ENCODE measurements around the gene KRTAP3-2. TPM values are rescaled to one million over a fixed set of nuclear protein-coding genes. Genes with fewer than 3 reads are reported as not detected.

Gene KRTAP3-2
- polyA plus RNA-seq, 3 donors: not detected

DNA sequence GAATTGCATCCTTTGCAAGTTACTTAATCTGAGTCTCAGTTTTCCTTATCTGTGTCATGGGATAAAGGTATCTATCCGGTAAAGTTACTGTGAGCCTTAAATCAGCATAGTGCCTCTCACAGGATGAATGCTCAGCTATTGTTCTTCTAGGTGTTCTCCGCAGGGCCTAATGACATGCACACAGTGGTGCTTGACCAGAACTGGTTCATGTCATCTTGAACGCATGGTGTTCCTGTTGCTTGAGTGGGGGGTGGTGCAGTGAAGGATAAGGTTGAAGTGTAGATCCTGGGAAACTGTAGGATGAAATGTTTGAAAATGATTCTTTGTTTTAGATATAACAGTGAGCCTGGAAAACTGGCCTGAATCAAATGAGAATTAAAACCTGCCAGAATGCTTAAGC lies 19.6 kb downstream of the KRTAP3-2 start:
- WGBS, 3 donors: 87 to 91% (median 91%) methylated on average over 3 of the region's 3 CpGs
- H3K27ac ChIP-seq (ENCODE audit: low read depth, low read length): no peak overlapping the region

DNA sequence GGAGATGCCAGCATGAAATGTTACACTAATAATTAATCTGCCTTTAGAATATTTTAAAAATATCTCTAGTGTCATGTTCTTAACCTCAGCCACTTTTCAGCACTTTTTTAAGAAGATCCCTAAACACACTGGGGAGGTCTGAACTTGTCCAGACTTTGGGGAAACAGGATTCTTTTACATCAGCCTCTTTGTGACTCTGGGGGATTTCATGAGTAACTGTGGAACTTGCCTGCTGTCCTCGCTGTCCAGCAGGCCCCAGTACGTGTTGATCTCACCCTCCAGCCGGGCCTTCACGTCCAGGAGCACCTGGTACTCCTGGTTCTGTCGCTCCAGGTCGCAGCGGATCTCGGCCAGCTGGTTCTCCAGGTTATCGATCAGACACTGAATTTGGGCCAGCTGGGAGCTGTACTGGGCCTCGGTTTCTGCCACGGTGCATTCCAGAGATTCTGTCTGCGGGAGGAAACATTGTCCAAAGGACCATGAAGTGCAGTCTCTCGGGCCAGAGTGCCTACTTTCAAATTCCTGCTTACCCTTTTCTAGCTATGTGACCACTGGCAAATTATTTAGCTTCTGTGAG lies 21.0 kb downstream of the KRTAP3-2 start:
- no peak overlapping the region for H3K27ac ChIP-seq (ENCODE audit: low read depth, low read length)
- WGBS, 3 donors: 61 to 80% (median 72%) methylated on average over 13 of the region's 13 CpGs

DNA sequence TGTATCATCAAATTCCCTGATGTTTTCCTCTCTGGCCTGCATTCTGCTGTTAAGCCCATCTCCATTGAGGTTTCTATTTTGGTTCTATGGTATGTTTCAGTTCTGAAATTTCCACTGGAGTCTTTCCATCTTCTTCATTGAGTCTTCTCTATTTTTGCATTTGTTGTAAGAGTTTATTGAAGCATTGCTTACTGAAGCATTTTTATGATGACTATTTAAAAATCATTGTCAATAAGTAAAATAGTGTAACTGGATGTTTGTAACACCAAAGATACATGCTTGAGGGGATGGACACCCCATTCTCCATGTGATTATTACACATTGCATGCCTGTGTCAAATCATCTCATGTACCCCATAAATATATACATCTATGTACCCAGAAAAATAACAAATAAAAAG lies 24.2 kb downstream of the KRTAP3-2 start:
- no peak overlapping the region for H3K27ac ChIP-seq (ENCODE audit: low read depth, low read length)

DNA sequence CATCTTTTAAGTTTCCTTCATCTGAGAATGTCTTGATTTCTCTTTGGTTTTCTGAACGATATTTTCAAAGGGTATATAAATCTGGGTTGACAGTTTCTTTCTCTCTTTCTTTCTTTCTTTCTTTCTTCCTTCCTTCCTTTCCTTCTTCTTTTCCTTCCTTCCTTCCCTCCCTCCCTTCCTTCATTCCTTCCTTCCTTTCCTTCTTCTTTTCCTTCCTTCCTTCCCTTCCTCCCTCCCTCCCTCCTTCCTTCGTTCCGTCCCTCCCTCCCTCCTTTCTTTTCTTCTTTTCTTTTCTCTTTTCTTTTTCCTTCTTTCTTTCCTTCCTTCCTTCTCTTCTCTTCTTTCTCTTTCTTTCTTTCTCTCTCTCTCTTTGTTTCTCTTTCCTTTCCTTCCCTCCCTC lies 25.3 kb downstream of the KRTAP3-2 start:
- WGBS, 3 donors: 68 to 92% (median 91%) methylated on average over 3 of the region's 3 CpGs
- no peak overlapping the region for H3K27ac ChIP-seq (ENCODE audit: low read depth, low read length)

DNA sequence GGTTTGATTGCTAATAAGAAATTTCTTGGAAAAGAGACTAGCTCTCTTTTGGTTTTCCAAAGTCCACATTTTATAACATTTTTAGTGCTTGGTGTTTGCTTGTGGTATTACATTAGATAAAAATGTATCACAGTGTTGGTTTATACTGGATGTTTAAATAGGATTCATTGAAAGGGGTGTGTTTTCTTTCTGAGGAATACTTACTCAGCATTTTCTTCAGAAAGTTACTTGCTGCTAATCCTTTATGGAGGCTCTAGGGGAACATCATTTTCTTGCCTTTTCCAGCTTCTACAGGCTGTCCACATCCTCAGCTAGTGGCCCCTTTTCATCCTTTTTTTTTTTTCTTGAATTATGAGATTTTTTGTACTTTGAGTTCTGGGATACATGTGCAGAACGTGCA lies 32.1 kb downstream of the KRTAP3-2 start:
- WGBS, 3 donors: 77 to 92% (median 84%) methylated on average over 1 of the region's 1 CpG

DNA sequence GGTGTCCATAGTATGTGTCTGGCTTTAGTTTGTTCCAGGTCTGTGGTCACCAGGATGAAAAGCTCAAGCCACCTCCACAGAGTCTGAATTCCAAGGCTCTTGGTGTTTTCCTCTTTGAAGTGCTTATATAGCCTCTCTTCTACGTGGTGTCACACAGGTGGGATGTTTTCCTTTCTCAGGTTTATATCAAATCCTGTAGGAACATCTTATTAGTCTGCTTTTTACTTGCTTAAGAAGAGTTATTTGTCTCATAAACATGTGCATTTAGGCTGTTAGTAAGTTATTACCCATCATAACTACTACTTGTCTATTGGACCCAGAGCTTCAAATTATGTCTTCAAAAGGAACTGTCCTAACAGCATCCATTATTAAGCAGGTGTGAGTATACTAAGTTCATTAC lies 32.9 kb downstream of the KRTAP3-2 start, which contains the start of gene KRT39:
TSS of gene KRT39 (minus strand) at position 101 of the 400 bp plus-strand sequence. CDS start at position 9, 92 bp downstream.
- 33 to 83% (median 64%) methylated on average over 1 of the region's 1 CpG for WGBS, 3 donors
- no peak within 1 kb of the TSS for H3K27ac ChIP-seq (ENCODE audit: low read depth, low read length)

More for the DNA sequence above, 32.1 kb downstream of the KRTAP3-2 start:
- H3K27ac ChIP-seq (ENCODE audit: low read depth, low read length): no peak overlapping the region

DNA sequence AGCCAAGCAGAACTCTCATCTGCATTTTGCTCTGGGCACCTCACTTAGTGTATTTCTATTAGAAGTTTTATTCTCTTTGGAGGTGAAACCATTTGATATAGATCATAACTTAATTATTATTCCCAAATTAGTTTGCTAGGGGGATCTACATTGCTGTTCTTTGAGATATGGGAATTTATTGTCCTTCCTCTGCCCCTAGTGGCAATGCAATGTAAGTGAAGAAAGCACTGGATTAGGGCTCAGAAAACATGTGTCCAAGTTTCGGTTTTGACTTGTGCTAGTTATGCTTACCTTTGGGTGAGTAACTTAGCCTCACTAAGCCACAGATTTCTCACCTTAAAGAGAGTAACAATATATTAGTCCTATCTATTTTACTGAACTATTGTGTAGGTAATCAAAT lies 35.9 kb downstream of the KRTAP3-2 start:
- no peak overlapping the region for H3K27ac ChIP-seq (ENCODE audit: low read depth, low read length)
- 48 to 54% (median 53%) methylated on average over 1 of the region's 1 CpG for WGBS, 3 donors

DNA sequence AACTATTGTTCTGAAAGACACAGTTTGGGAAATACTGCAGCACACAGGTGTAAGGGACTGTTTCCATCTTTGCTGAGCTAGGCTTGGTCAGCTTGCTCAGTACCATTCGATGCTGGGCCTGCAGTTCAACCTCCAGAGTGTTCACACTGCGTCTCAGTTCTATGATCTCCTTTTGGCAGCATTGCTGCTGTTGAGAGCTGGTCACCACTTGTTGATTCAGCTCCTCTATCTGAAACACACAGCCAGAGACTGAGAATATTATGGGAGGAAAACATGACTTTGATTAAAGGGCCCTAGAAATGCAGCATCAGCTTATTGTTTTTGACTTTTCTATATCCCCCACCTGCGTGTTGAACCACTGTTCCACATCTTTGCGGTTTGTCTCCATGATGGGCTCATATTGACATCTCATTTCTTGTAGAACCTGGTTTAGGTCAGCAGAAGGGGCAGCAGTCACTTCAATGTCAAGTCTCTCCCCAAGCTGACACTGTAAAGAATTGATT lies 37.6 kb downstream of the KRTAP3-2 start:
- WGBS, 3 donors: 82 to 96% (median 84%) methylated on average over 4 of the region's 4 CpGs
- H3K27ac ChIP-seq (ENCODE audit: low read depth, low read length): no peak overlapping the region

DNA sequence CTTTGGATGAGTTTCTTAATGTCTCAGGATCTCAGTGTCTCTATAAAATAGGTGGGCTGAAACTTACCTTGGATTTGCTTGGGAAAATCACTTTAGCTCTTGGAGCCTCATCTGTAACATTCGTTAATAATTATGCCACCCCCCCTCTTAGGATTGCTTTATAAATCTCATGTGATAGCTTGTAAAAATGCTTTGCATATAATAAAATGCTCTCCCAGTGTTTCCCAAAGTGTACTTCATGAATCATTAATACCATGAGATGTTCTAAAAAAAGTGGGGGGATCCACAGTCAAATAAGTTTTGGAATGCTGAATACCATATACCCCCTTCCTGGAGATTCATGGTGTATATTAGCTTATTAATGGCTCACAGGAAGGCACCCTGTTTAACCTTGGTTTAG lies 38.1 kb downstream of the KRTAP3-2 start:
- no peak overlapping the region for H3K27ac ChIP-seq (ENCODE audit: low read depth, low read length)
- 56 to 92% (median 81%) methylated on average over 1 of the region's 1 CpG for WGBS, 3 donors

DNA sequence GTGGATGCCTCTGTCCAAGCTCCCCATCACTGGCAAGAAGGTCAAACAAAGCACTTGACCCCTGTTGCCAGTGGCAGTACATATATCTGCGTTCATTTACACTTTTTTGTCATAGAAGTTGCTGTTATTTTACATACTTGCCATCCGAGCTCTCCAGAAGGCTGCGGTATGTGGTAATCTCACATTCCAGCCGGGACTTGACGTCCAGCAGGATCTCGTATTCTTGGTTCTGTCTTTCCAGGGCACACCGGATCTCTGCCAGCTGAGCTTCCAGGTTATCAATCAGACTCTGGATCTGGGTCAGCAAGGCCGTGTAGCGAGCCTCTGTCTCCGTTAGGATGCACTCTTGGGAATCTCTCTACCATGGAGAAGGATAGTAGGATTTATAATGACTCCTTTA lies 39.6 kb downstream of the KRTAP3-2 start:
- no peak overlapping the region for H3K27ac ChIP-seq (ENCODE audit: low read depth, low read length)
- WGBS, 3 donors: 50 to 64% (median 58%) methylated on average over 10 of the region's 10 CpGs

DNA sequence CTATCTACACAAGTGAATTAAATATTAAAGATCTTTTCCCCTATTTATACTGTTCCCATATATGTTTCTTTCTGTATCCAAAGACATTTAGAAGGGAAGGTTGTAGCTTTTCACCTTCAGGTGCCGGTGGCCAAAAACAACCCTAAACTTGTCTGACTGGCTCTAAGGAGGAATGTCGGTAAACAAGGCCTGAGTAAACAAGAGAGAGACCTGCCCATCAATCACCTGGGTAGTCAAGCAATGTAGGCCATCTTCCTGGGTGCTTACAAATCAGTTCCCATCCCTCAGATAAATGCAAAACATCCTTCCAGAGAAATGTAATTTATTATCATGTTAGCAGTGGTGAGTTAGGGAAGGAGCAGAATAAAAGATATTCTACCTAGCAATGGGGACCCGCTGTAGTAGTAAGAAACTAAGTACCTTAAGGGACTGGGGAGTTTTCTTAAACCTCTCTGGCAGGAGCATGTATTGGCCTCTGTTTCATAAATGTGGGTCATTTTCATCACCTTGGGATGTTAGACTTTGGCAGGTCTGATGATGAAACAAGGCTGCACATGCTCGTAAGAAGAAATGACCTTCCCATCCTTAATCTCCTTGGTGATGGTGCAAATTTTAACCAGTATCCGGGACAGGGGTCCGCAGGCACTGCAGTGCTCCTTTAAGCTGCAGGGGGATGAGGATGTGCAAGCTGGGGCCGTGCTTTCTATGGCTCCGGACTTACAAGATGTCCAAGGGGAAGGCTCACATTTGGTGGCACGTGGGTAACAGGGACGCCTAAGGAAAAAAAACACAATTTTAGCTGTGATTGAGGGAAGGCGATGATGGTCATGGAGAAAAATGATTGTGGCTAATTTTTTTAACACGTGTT lies 41.4 kb downstream of the KRTAP3-2 start:
- 63 to 89% (median 88%) methylated on average over 12 of the region's 12 CpGs for WGBS, 3 donors
- no peak overlapping the region for H3K27ac ChIP-seq (ENCODE audit: low read depth, low read length)

DNA sequence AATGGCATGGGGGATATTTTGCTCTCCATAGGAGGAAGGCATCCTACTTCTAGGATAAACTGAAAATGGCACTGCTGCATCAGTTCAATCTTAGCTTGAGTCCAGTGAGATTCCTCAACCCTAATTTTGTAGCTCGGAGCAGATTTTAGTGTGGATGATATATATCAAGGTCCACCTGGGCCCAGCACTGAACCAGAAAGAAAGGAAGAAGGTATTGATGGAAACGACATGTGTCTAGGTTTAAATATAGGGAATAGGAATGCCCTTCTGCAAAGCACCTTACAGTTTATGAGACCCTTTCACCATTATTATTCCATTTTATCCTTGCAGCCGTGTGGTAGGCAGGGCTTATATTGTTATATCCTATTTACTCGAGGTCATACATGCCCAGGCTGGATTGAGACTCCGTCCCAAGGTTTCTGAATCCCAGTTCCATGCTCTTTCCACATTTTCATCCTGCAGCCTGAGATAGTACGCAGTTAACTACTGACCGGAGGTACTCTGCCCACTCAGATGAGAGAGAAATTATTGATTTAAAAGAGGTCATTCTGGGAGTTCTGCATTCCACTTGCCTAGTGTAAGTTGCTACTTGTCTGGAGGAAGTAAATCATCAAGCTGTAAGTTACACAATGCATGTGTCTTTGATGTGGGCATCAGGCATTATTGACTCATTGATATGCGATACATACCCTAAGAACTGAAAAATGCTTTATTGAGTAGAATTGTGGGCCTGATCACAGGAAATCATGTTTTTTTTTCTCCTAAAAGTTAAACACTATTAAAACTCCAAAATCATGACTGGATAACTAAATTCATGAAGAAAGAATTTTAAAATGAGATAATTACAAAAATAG lies 43.1 kb downstream of the KRTAP3-2 start:
- H3K27ac ChIP-seq (ENCODE audit: low read depth, low read length): no peak overlapping the region
- 57 to 79% (median 70%) methylated on average over 8 of the region's 8 CpGs for WGBS, 3 donors

DNA sequence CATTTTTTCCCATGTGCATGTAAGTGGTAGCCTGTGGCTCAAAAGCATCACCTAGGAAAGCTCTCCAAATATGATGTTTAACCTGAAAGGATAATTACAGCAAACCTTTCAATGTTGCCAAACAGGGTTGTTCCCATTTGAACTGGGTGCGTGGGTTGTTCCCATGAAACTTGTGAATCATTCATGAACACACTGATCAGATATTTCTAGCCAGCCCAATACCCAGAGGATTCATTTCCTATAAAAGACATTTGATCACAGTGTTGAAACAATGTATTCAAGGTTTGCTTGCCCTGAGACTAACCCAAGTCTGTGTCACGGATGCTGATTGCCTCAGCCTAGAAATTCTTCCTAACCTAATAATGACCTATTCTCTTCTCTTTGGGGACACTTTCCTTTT lies 45.8 kb downstream of the KRTAP3-2 start:
- WGBS, 3 donors: 65 to 87% (median 83%) methylated on average over 2 of the region's 2 CpGs
- no peak overlapping the region for H3K27ac ChIP-seq (ENCODE audit: low read depth, low read length)

DNA sequence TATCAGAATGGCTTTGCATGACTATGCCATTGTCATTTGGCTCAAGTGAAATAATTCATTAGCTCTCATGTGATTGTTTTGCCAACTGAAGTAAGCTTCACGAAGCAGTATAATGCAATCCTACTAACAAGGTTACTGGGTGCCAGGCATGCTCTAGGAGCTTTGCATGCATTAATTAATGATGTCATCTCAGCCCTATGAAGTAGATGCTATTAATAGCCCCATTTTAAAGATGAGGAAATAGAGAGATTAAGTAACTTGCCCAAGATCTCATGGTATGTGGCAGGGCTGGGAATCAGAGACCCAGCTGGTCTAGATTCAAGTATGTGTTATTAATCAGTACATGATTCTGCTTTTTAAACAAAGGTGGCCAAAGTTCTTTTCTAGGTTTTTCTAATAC lies 47.0 kb downstream of the KRTAP3-2 start:
- no peak overlapping the region for H3K27ac ChIP-seq (ENCODE audit: low read depth, low read length)
- 48 to 71% (median 68%) methylated on average over 1 of the region's 1 CpG for WGBS, 3 donors

DNA sequence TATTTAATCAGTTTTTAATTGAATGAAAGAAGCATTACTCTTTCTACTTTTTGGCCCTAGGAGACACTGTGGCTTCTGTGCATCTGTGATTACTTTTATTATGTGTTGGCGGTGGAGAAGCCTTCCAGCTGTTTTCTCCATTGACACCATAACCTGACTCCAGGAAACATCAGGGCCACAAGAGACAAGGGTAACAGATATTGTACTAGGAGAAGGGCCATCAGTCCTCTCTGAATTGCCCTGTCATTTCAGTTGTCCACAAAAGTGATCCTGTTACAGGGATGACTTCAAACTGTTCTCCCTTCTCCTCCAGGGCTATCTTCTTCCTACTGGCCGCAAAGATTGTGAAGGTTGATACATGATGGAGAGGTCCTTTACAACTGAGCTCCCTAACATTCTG lies 47.6 kb downstream of the KRTAP3-2 start:
- WGBS, 3 donors: 81 to 90% (median 86%) methylated on average over 2 of the region's 2 CpGs

DNA sequence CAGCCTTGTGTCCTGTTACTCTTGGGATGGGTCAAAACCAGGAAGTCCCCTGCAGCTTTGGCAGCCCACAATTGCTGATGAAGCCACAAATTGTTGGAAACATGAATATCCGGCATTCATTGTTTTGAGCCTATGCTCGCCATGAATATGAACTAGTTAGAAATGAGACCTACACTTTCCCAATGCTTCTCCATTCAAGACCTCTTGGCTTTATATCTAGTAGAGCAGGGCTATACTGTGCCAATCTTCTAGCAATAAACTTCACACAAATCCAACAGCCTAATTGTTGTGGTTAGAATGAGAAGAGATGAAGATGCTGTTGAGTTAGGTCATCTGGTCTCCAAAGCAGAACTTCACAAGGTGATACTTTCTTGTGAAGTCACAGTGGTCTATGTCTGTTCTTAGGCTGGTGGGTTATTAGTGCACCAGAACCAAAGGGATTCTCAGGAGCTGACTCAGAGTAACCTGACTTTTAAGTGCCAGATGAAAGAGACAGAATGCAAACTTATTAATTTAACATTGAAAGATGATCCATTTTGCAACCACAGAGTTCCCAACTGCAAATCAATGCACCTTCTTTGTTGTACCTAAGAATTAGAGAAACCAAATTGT lies 48.6 kb downstream of the KRTAP3-2 start:
- H3K27ac ChIP-seq (ENCODE audit: low read depth, low read length): no peak overlapping the region
- WGBS, 3 donors: 93 to 97% (median 96%) methylated on average over 2 of the region's 2 CpGs

More for the DNA sequence above, 47.6 kb downstream of the KRTAP3-2 start:
- no peak overlapping the region for H3K27ac ChIP-seq (ENCODE audit: low read depth, low read length)

DNA sequence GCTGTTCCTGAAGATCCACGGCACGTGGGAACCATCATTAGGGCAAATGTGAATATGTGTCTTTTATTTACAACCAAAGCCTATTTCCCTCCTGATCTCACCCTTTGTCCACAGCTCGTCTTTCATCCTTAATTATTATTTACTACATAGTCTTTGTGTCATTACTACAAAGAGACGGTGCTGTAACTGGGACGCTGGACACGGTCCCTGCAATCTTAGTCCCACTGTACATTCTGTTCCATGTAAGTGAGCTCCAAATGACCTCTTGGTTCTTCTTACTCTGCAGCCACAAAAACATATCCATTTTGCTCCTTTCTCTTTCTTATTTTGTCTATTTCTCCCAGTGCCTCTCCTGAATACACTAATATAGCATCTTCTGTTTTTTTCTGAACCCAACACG lies 49.5 kb downstream of the KRTAP3-2 start:
- H3K27ac ChIP-seq (ENCODE audit: low read depth, low read length): no peak overlapping the region
- WGBS, 3 donors: 78 to 86% (median 82%) methylated on average over 7 of the region's 7 CpGs

DNA sequence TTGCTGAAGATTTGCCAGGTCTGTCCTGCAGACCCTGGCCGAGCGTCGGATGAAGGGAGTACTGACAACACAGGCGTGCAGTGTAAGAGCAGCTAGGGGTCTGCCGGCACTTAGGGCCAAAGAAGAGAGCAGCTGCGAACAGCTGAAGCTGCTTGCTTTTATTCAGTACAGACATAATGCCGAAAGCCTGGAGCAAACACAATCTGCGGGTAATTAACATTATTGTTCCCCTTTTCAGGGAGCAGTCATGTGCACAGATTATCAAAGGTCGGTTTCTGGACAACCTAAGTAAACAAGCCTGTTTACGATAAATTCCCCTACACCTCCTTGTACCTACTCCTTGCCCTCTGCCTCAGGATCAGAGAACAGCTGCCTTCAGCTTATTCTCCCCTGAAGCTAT lies 50.3 kb downstream of the KRTAP3-2 start:
- 22 to 42% (median 36%) methylated on average over 10 of the region's 10 CpGs for WGBS, 3 donors
- H3K27ac ChIP-seq (ENCODE audit: low read depth, low read length): no peak overlapping the region

All from adipose tissue (tissue), 3 donors.